CD4-positive, alpha-beta T cell treated with Interleukin-15 for 1 hour (primary cell): Measurements from ENCODE around the gene SLC13A2.

Source experiments
- DNase-seq: peaks from one replicate; pipeline ENCODE4 v3.0.0-alpha.2; 2020

The SLC13A2 gene

DNA sequence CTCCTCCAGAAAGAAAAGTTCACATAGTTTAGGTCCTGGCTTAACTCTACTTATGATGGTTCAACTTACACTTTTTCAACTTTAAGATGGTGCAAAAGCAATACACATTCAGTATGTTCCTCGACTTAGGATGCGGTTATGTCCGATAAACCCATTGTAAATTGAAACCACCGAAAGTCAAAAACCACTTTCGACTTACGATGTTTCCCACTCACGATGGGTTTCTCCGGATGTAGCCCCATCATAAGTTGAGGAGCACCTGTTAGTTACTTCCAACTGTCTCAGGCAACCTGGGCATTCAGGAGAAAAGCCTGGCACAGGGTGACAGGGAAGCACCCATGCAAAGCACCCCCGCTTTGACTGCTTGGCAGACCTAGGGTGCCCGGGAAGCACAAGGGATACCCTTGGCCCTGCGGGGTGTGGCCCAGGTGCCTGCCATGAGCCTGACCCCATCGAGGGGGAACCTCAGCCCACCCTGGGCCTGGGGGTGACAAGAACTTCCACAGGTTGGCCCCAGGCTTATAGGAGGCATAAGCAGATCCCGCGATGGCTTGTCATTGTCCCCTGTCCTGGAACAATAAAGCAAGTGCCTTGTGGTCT lies 65.0 kb downstream of the SLC13A2 start:
- DNase-seq: no peak

DNA sequence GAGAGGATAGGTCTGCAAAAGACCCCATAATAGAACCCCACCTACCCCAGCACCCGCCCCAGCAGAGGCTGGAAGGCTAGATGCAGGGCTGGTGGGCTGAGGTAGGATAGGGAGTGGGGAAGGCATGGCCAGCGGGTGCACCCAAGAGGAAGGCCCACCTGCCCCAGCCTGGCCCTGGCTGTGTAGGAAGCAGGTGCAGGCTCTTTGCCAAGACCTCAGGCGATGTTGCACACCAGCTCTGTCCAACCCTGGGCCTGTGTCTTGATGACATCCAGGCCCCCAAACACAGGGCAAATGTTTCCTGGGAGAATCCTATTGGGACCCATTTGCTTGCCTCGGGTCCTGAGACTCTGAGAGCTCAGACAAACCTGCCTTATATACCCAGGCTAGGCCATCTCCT lies 66.8 kb downstream of the SLC13A2 start:
- no peak for DNase-seq

DNA sequence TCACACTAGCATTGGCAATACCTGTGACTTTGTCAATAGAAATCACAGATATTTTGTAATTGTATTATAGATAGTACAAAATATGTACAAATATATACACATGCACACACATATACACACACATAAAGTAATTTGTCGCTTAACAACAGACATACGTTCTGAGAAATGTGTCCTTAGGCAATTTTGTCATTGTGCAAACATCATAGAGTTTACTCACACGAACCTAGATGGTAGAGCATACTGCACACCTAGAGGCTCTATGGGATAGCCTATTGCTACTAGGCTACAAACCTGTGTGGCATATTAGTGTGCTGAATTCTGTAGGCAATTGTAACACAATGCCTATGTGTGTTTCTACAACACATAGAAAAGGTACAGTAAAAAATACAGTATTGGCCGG lies 68.0 kb downstream of the SLC13A2 start:
- no peak for DNase-seq

DNA sequence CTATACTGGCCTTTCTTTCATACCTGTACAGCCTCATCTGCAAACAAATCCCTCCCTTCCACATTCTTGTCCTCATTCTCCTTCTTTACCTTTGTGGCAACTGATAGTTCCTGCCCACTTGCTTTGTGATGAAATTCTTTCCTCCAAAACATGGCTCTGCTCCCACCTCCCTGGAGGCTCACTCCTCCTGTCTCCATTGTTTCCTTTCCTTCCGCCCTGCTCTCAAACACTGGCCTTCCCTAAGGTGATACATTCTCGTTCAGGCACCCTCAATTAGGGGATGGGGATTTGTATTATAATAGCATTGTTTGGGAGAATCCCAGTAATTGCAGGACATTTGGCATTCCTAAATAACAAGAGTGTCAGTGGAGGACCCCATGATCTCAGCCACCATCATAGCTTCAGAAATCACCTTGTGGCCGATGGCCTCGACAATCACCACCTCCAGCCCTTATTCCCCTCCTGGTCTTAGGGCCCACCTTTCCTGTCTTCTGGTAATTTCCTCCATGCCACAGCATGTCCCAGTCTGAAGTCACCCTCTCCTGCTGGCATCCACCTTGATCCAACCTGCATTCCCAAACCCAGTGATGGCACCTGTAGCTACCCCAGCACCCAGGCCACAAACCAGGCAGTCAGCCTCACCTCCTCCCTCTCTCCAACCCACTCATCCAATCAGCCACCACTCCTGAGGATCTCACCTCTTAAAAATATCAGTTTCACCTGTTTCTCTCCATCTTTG lies 71.1 kb downstream of the SLC13A2 start:
- DNase-seq: no peak

DNA sequence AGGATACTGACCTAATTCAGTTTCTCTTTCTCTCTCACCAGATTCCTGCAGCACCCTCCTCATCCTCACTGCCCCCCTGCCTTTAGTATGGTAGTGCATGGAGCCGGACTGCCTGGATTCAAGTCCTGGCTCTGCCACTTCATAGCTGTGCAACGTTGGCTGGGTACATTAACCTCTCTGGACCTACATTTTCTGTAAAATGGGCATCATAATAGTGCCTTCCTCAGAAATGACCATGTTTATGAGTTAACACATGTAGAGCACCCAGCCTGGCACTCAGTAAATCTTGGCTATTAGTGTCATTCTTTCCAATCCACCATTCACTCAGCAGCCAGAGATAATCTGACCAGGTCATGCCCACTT lies 71.7 kb downstream of the SLC13A2 start:
- DNase-seq: no peak

DNA sequence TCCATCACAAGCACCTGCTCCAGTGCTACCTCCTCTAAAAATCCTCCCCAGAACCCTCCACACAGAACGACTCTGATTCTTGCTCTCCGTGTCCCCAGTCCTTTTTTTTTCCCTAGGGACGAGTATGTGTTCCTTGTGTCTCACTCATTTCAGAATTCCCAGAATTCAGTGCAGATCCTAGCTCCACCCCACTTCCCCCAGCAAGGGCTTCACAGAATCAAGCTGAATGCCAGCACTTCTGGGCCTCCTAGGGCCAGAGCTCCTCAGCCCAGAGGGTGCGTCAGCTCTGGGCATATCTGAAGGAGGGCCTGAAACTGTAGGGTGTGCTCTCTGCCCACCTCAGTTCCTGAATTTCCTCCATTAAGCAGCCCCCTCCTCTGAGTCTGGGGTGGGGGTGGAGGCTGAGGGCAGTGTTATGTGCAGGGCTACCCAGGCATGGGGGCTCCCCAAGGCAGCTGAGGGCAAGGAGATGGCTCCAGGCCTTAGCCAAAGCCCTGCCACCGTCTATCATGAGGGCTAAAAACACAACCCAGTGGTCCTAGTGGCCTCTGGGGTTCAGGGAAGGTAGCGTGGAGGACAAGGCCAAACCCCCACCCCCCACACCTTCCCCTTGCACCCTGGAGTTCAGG lies 72.5 kb downstream of the SLC13A2 start:
- DNase-seq: no peak

DNA sequence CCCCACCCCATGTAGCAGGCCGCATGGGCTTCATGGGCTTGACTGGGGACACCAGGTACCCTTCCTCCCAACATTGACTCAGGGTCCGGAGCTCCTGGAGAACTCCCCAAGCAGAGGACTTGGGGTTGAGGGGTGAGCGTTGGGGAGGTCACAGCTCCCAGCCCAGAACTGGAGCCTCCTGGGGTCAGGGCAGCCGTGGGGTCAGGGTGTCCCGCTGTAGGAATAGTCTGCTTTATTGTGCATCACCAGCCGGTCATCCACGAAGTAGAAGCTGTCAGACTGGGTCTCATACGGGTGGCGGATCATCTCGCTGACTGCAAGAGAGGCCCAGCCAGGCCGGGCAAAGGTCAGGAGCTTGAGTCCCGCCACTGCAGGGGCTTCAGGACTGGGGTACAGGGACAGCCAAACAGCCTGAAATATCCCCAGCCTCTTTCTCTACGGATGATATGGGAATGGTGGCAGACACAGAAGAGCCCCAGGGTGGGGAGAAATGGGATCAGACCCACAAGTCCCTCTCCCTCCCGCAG lies 73.7 kb downstream of the SLC13A2 start:
- DNase-seq: no peak
